22Rv1 (cell line): ENCODE measurements around the gene PRKCE.

Experiments used
- CTCF ChIP-seq: fragments of 450-650 bp; IDR thresholded peaks from 2 replicates; pipeline ENCODE4 v1.5.1; 2017; ENCODE audit warnings: mild to moderate bottlenecking
- ZFX ChIP-seq: fragments of 450-650 bp; IDR thresholded peaks from 2 replicates; pipeline ENCODE4 v1.6.1; 2017; ENCODE audit warnings: antibody characterized with exemption, borderline replicate concordance

GRCh38 chr2:46056541-46056940, 405.1 kb downstream of the PRKCE start:
- TF ChIP-seq ZFX (no peak), CTCF (no peak)
